ENCODE data around the gene JADE1. TPM values are rescaled to one million over a fixed set of nuclear protein-coding genes. Genes with fewer than 3 reads are reported as not detected.
A peak's percentile ranks its signal among the peaks of the same experiment; 100 is the strongest.

JADE1 gene
- total and polyA plus RNA-seq, 2 of the 13 experiments (the other 11 are each of a cell fraction or from before 2014, with no cell fraction given), result 5.4 to 19.3 TPM

GRCh38 chr4:128810871-128811570 is 1.5 kb downstream of the JADE1 start (continued):
- TF ChIP-seq SP140L (CRISPR knock-in tag; IDR thresholded peaks at IDR 0.05; ENCODE audit: borderline replicate concordance) (peak; percentile 41; the same call in 1 of the 2 replicates), SRY (CRISPR knock-in tag; IDR thresholded peaks at IDR 0.05) (no peak; the same call in 1 of the 2 replicates), MED1 (CRISPR knock-in tag; IDR thresholded peaks at IDR 0.05) (peak; percentile 67), ZBTB38 (CRISPR knock-in tag; IDR thresholded peaks at IDR 0.05) (no peak; the same call in 1 of the 2 replicates), ZNF460 (CRISPR knock-in tag; IDR thresholded peaks at IDR 0.05; ENCODE audit: borderline replicate concordance) (no peak), SRF (IDR thresholded peaks at IDR 0.05; ENCODE audit: low read depth, low read length) (no peak), RAD21 (CRISPR knock-in tag; IDR thresholded peaks at IDR 0.05) (no peak), FOXA1 (IDR thresholded peaks at IDR 0.05) (no peak), FOXA1 (CRISPR knock-in tag; IDR thresholded peaks at IDR 0.05) (peak; percentile 56), PITX1 (CRISPR knock-in tag; IDR thresholded peaks at IDR 0.05) (peak; percentile 66; the same call in 1 of the 2 replicates), MEIS1 (CRISPR knock-in tag; IDR thresholded peaks at IDR 0.05; ENCODE audit: borderline replicate concordance) (no peak), MTF1 (CRISPR knock-in tag; IDR thresholded peaks at IDR 0.05) (no peak), ZNF317 (CRISPR knock-in tag; IDR thresholded peaks at IDR 0.05) (peak; percentile 60; the same call in 1 of the 2 replicates), RARG (CRISPR knock-in tag; IDR thresholded peaks at IDR 0.05; ENCODE audit: low read depth) (no peak), MTA3 (CRISPR knock-in tag; IDR thresholded peaks at IDR 0.05) (no peak), CCAR2 (optimal IDR thresholded peaks at IDR 0.05; ENCODE audit: low read depth, low read length) (no peak), HNF1A (IDR thresholded peaks at IDR 0.05; ENCODE audit: low read depth) (no peak), HNF1A (CRISPR knock-in tag; IDR thresholded peaks at IDR 0.05; ENCODE audit: borderline replicate concordance) (peak; percentile 26; the same call in 1 of the 2 replicates), ARNTL (CRISPR knock-in tag; IDR thresholded peaks at IDR 0.05) (peak; percentile 78), ZBTB4 (CRISPR knock-in tag; IDR thresholded peaks at IDR 0.05; ENCODE audit: borderline replicate concordance) (no peak), ARNT2 (CRISPR knock-in tag; IDR thresholded peaks at IDR 0.05; ENCODE audit: low read depth) (no peak), ZNF335 (CRISPR knock-in tag; IDR thresholded peaks at IDR 0.05) (no peak), ATF3 (CRISPR knock-in tag; IDR thresholded peaks at IDR 0.05) (no peak; the same call in 1 of the 2 replicates)
